Activated CD4-positive, alpha-beta T cell treated with anti-CD3 and anti-CD28 coated beads for 1 hour (primary cell): Measurements from ENCODE around the gene CEP120.
"Not testable (repeated sequence)": the region's sequence is repeated elsewhere in the genome, so short reads cannot be mapped to it uniquely, and the experiment has no call there.

Experiments used
- DNase-seq: peaks from one replicate; pipeline ENCODE4 v3.0.0-alpha.2; 2020

Gene CEP120

GRCh38 chr5:123423278-123424149, at the start of gene CEP120:
Gene CEP120, minus strand, starts transcription at chr5:123423403. Its CDS starts 405 bp downstream, at chr5:123422998.
- DNase-seq = peak; percentile 96

- no peak for DNase-seq
Measured at GRCh38 chr5:123472150-123472924, 49.1 kb upstream of the CEP120 start.

- no peak for DNase-seq
Measured at GRCh38 chr5:123471385-123471784, 48.2 kb upstream of the CEP120 start.

- not testable (repeated sequence) for DNase-seq
Measured at GRCh38 chr5:123466839-123467238, 43.6 kb upstream of the CEP120 start.

GRCh38 chr5:123460296-123460729, 37.1 kb upstream of the CEP120 start:
- DNase-seq = no peak

GRCh38 chr5:123458994-123459393, 35.8 kb upstream of the CEP120 start:
- not testable (repeated sequence) for DNase-seq

- no peak for DNase-seq
Measured at GRCh38 chr5:123456242-123456641, 33.0 kb upstream of the CEP120 start.

GRCh38 chr5:123455640-123456039, 32.4 kb upstream of the CEP120 start:
- no peak for DNase-seq

GRCh38 chr5:123455095-123455494, 31.9 kb upstream of the CEP120 start:
- DNase-seq = no peak

GRCh38 chr5:123454259-123454911, 31.2 kb upstream of the CEP120 start:
- DNase-seq = no peak

- DNase-seq = no peak
Measured at GRCh38 chr5:123452401-123452800, 29.2 kb upstream of the CEP120 start.

- no peak for DNase-seq
Measured at GRCh38 chr5:123451047-123451446, 27.8 kb upstream of the CEP120 start.

GRCh38 chr5:123450640-123451039, 27.4 kb upstream of the CEP120 start:
- DNase-seq = no peak

GRCh38 chr5:123450114-123450513, 26.9 kb upstream of the CEP120 start:
- DNase-seq = no peak

- DNase-seq = no peak
Measured at GRCh38 chr5:123449424-123449974, 26.3 kb upstream of the CEP120 start.

- no peak for DNase-seq
Measured at GRCh38 chr5:123448743-123449142, 25.5 kb upstream of the CEP120 start.

- DNase-seq = no peak
Measured at GRCh38 chr5:123448017-123448617, 24.9 kb upstream of the CEP120 start.

- no peak for DNase-seq
Measured at GRCh38 chr5:123444016-123444415, 20.8 kb upstream of the CEP120 start.

GRCh38 chr5:123441408-123441807, 18.2 kb upstream of the CEP120 start:
- no peak for DNase-seq

GRCh38 chr5:123440456-123441181, 17.4 kb upstream of the CEP120 start:
- no peak for DNase-seq

GRCh38 chr5:123439709-123440108, 16.5 kb upstream of the CEP120 start:
- DNase-seq = no peak

- DNase-seq = no peak
Measured at GRCh38 chr5:123438902-123439301, 15.7 kb upstream of the CEP120 start.
